ENCODE results near the gene HPSE2.

Gene HPSE2

DNA sequence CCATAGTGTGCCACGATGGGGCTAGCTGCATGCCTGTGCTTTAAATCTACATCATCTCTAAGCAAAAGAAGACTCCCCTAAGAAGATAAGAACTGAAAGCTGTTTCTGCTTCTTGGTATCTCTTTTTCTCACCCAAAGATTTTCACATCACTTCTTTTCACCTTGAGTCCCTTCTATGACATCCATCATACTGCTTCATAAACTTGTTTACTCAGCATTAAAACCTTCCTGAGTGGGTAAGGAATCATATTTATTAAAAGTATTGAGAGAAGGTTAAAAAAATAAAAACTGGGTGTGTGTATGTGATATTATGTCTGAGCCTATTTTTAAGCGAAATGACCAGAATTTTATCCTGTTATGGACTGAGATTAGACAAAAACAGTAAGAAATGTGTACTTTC lies 150.3 kb downstream of the HPSE2 start:
- TF ChIP-seq SIN3A (IDR thresholded peaks at IDR 0.05; ENCODE audit: borderline replicate concordance, insufficient read depth, low read length): no peak
- no peak for TF ChIP-seq FOXP2 (optimal IDR thresholded peaks at IDR 0.05; ENCODE audit: borderline replicate concordance, extremely low read depth, extremely low read length, insufficient read depth)
- TF ChIP-seq, protein P1, sequence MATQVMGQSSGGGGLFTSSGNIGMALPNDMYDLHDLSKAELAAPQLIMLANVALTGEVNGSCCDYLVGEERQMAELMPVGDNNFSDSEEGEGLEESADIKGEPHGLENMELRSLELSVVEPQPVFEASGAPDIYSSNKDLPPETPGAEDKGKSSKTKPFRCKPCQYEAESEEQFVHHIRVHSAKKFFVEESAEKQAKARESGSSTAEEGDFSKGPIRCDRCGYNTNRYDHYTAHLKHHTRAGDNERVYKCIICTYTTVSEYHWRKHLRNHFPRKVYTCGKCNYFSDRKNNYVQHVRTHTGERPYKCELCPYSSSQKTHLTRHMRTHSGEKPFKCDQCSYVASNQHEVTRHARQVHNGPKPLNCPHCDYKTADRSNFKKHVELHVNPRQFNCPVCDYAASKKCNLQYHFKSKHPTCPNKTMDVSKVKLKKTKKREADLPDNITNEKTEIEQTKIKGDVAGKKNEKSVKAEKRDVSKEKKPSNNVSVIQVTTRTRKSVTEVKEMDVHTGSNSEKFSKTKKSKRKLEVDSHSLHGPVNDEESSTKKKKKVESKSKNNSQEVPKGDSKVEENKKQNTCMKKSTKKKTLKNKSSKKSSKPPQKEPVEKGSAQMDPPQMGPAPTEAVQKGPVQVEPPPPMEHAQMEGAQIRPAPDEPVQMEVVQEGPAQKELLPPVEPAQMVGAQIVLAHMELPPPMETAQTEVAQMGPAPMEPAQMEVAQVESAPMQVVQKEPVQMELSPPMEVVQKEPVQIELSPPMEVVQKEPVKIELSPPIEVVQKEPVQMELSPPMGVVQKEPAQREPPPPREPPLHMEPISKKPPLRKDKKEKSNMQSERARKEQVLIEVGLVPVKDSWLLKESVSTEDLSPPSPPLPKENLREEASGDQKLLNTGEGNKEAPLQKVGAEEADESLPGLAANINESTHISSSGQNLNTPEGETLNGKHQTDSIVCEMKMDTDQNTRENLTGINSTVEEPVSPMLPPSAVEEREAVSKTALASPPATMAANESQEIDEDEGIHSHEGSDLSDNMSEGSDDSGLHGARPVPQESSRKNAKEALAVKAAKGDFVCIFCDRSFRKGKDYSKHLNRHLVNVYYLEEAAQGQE (IDR thresholded peaks at IDR 0.05; ENCODE audit: insufficient read depth in 1 of 2, low read depth in 2 of 2, low read length in 2 of 2): no peak

DNA sequence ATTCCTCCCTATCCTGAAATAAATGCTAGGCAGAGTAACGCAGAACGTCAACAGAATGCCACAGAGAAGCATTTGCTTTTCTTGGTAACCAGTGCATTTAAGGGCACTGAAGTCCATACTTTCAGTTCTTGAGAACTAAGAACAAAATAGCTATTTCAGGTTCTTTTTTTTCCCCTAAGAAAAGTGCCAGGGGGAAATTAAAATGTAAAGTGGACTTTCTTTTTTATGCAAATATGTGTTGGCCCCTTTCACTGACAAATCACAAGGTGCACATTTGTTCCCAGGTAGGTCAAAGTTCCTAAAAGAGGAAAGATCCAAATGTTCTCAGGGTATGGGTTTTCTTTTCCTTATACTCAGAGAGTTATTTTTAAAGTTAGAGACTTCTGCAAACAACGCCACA lies 151.5 kb downstream of the HPSE2 start:
- TF ChIP-seq FOXP2 (optimal IDR thresholded peaks at IDR 0.05; ENCODE audit: borderline replicate concordance, extremely low read depth, extremely low read length, insufficient read depth) (no peak), SIN3A (IDR thresholded peaks at IDR 0.05; ENCODE audit: borderline replicate concordance, insufficient read depth, low read length) (no peak), TAF1 (IDR thresholded peaks at IDR 0.05; ENCODE audit: borderline replicate concordance, insufficient read depth, low read length) (no peak), POLR2AphosphoS5 (IDR thresholded peaks at IDR 0.05; ENCODE audit: low read depth, low read length) (no peak)
- TF ChIP-seq, protein P1 (IDR thresholded peaks at IDR 0.05; ENCODE audit: insufficient read depth in 1 of 2, low read depth in 2 of 2, low read length in 2 of 2): no peak

DNA sequence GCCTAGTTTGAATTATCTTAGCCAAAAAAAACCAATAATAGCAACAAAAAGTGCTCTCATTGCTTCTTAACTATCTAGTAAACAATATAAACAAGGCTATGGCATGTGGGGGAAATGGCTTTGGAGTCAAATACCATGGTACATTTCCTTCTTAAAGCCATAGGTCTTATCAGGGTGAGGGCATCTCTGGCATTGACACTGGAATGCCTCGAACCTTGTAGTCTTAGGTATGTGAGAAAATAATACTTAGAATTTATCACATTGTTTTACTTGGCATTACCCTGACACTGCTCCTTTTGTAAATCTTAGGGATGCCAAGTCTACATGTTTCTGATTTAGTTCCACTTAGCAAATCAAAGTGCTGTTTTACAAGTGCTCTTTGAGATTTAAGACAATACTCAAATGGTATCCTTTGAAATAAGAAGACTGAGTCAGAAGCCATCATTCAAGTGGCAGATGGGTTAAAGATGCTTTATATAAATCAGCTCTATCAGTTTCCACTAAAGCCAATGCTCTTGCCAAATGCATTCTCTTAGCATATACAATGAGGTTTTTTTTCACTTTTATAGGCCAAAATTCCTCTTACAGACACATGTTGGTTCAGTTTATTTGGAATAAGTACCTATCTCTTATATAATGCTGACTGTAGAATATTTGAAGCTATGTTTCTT lies 155.2 kb downstream of the HPSE2 start:
- TF ChIP-seq POLR2AphosphoS5 (IDR thresholded peaks at IDR 0.05; ENCODE audit: low read depth, low read length): no peak
- no peak for TF ChIP-seq SIN3A (IDR thresholded peaks at IDR 0.05; ENCODE audit: borderline replicate concordance, insufficient read depth, low read length)
- TF ChIP-seq FOXP2 (optimal IDR thresholded peaks at IDR 0.05; ENCODE audit: borderline replicate concordance, extremely low read depth, extremely low read length, insufficient read depth): no peak
- no peak for TF ChIP-seq TAF1 (IDR thresholded peaks at IDR 0.05; ENCODE audit: borderline replicate concordance, insufficient read depth, low read length)
- TF ChIP-seq, protein P1 (IDR thresholded peaks at IDR 0.05; ENCODE audit: insufficient read depth in 1 of 2, low read depth in 2 of 2, low read length in 2 of 2): no peak

DNA sequence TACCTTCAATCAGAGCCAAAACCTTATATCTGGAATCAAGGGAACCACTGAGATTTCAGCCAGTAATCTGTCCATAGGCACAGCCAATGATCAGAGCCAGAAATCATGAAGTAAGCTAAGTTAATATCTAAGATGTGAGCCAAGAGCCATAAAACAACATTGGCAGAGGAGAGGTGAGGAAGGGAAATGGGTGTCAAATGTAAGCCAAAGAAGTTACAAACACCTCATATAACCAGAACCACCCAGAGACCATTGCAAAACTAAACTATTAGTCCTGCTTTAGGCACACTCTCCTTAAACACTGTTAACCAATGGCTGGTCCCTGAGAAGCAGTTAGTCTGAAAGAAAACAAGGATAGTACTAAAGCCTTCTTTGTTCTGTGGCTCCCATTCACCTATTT lies 173.1 kb downstream of the HPSE2 start:
- TF ChIP-seq POLR2AphosphoS5 (IDR thresholded peaks at IDR 0.05; ENCODE audit: low read depth, low read length) (no peak), FOXP2 (optimal IDR thresholded peaks at IDR 0.05; ENCODE audit: borderline replicate concordance, extremely low read depth, extremely low read length, insufficient read depth) (no peak), SIN3A (IDR thresholded peaks at IDR 0.05; ENCODE audit: borderline replicate concordance, insufficient read depth, low read length) (no peak), TAF1 (IDR thresholded peaks at IDR 0.05; ENCODE audit: borderline replicate concordance, insufficient read depth, low read length) (no peak)
- TF ChIP-seq, protein P1 (IDR thresholded peaks at IDR 0.05; ENCODE audit: insufficient read depth in 1 of 2, low read depth in 2 of 2, low read length in 2 of 2): no peak

DNA sequence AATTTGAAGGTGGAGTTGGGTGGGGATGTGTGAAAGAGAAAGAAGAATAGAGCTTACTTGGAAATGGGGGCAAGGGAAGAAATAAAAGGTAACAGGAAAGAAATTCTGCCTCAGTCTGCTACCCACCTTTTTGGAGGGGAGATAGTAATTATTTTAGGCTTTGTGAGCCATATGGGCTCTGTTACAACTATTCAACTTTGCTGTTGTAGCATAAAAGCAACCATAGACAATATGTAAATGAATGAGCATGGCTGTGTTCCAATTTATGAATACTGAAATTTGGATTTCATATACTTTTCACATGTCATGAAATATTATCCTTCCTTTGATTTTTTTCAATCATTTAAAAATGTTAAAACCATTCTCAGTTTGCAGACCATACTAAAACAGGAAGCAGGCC lies 176.9 kb downstream of the HPSE2 start:
- TF ChIP-seq FOXP2 (optimal IDR thresholded peaks at IDR 0.05; ENCODE audit: borderline replicate concordance, extremely low read depth, extremely low read length, insufficient read depth) (no peak), SIN3A (IDR thresholded peaks at IDR 0.05; ENCODE audit: borderline replicate concordance, insufficient read depth, low read length) (no peak), TAF1 (IDR thresholded peaks at IDR 0.05; ENCODE audit: borderline replicate concordance, insufficient read depth, low read length) (no peak), POLR2AphosphoS5 (IDR thresholded peaks at IDR 0.05; ENCODE audit: low read depth, low read length) (no peak)
- TF ChIP-seq, protein P1 (IDR thresholded peaks at IDR 0.05; ENCODE audit: insufficient read depth in 1 of 2, low read depth in 2 of 2, low read length in 2 of 2): no peak

Data from PFSK-1 (cell line).